BE2C (cell line): ENCODE data around the gene FTCDNL1.

Experiments
- DNase-seq: peaks from one replicate; pipeline ENCODE4 v3.0.0-alpha.2; 2020
- H3K27me3 ChIP-seq: fragments of 250-450 bp; sonication (Bioruptor Pico); 2 replicates; pipeline ENCODE4 v1.5.1; 2020; ENCODE audit warnings: mild to moderate bottlenecking
- H3K36me3 ChIP-seq: fragments of 250-450 bp; sonication (Bioruptor Pico); 2 replicates; pipeline ENCODE4 v1.5.1; 2020; ENCODE audit warnings: mild to moderate bottlenecking
- H3K4me1 ChIP-seq: fragments of 250-450 bp; sonication (Bioruptor Pico); 2 replicates; pipeline ENCODE4 v1.5.1; 2020
- H3K4me3 ChIP-seq: 2 replicates; pipeline ENCODE4 v1.5.1; 2011; ENCODE audit warnings: low read depth, low read length
- H3K9me3 ChIP-seq: fragments of 250-450 bp; sonication (Bioruptor Pico); 2 replicates; pipeline ENCODE4 v1.5.1; 2020
- CTCF ChIP-seq: IDR thresholded peaks from 2 replicates; pipeline ENCODE4 v1.5.1; 2012; ENCODE audit warnings: mild to moderate bottlenecking, low read depth, low read length

FTCDNL1 gene

DNA sequence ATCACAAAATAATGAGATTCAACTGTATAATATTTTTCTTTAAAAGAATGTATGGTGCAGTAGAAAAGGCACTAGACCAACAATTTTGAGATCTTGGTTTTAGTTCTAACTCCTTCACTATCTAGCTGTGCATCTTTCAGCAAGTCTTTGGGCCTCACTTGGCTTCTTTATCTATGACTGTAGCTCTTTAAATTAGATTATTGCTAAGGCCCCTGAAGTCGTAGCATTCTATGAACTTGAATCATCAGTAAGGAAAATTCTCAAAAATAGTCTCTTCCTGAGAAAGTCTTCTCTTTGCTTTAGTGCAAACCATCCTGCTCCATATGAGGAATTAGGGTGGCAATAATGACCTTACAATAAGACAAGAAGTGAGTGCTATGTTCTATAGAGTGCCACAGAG is 140.4 kb downstream of the FTCDNL1 start:
- H3K4me3 ChIP-seq: no peak overlapping the region

More for the DNA sequence above, 140.4 kb downstream of the FTCDNL1 start:
- no peaks in the 10 kb centered on the region for H3K9me3 ChIP-seq
- no peak for DNase-seq
- no peaks in the 10 kb centered on the region for H3K36me3 ChIP-seq
- H3K27me3 ChIP-seq: peaks cover 6% of the 10 kb centered on the region; the same call in 1 of the 2 replicates
- TF ChIP-seq CTCF: no peak
- no peaks in the 10 kb centered on the region for H3K4me1 ChIP-seq
